HL-60 (cell line): ENCODE results near the gene ABCA7.

Experiments
- DNase-seq, 2 experiments: peaks; one replicate each; pipeline ENCODE4 v3.0.0-alpha.2; 2010 to 2020; ENCODE audit warnings: low read depth in 1 of 2, low spot score in 1 of 2
- H3K27ac ChIP-seq: fragments of 250-450 bp; sonication (Bioruptor Pico); replicated peaks from 2 replicates; pipeline ENCODE4 v1.5.1; 2020; ENCODE audit warnings: mild to moderate bottlenecking, moderate library complexity
- H3K27me3 ChIP-seq: fragments of 250-450 bp; sonication (Bioruptor Pico); 2 replicates; pipeline ENCODE4 v1.5.1; 2021; ENCODE audit warnings: mild to moderate bottlenecking, moderate library complexity; ENCODE audit not compliant: insufficient read depth, poor library complexity, severe bottlenecking
- H3K4me3 ChIP-seq: replicated peaks from 2 replicates; pipeline ENCODE4 v1.5.1; 2011; ENCODE audit warnings: mild to moderate bottlenecking, control low read depth, low read length; ENCODE audit not compliant: insufficient read depth
- CTCF ChIP-seq: IDR thresholded peaks from one replicate; pipeline ENCODE4 v1.5.1; 2011; ENCODE audit warnings: low read length, control low read depth, inconsistent platforms; ENCODE audit not compliant: insufficient read depth
- GABPA ChIP-seq: IDR thresholded peaks from 2 replicates; pipeline ENCODE4 v1.6.1; 2012; ENCODE audit warnings: low read depth
- POLR2AphosphoS5 ChIP-seq: IDR thresholded peaks from 2 replicates; pipeline ENCODE4 v1.6.1; 2012; ENCODE audit warnings: low read depth
- SPI1 ChIP-seq: IDR thresholded peaks from 2 replicates; pipeline ENCODE4 v1.6.1; 2012; ENCODE audit warnings: low read depth, mild to moderate bottlenecking, borderline replicate concordance
- TF ChIP-seq, protein P1 (sequence below): IDR thresholded peaks from 2 replicates; pipeline ENCODE4 v1.6.1; 2012; ENCODE audit warnings: low read depth; ENCODE audit not compliant: insufficient replicate concordance

ABCA7 gene

DNA sequence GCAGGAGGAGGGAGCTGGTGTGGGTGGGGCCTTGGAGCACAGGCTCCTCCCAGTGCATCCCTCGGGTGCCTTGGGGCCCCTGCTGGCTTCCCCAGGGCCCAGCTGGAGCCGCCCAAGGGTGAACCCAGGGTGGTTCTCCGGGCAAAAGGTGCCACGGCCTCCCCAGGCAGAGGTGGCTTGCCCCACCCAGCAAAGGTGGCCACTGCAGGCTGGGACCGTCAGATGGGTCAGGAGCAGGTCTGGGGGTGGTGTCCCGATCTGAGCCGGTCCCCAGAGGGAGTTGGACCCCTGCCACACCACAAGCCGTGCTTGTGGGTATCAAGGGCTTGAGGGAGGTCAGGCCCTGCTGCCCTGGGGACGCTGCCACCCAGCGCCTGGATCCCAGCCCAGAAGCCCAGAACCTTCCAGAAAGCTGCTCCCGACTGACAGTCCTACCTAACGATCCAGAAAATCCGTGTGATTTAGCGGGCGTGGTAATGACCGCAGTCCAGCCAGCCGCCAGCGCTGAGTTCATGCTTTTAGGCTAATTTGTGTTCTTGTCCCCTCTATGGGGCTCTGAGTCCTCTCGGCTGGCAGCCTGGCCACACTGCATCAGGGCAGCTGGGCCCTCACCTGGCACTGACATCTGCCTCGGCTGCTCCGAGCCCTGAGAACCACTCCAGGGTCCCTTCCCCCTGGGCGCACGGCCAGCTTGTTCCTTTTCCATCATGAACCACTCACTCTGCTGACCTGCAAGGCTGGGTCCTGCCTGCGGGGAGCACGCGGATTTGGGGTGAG lies 44.7 kb upstream of the ABCA7 start:
- DNase-seq = no peak
- TF ChIP-seq GABPA (no peak), SPI1 (no peak), CTCF (no peak), POLR2AphosphoS5 (no peak)
- TF ChIP-seq, protein P1, sequence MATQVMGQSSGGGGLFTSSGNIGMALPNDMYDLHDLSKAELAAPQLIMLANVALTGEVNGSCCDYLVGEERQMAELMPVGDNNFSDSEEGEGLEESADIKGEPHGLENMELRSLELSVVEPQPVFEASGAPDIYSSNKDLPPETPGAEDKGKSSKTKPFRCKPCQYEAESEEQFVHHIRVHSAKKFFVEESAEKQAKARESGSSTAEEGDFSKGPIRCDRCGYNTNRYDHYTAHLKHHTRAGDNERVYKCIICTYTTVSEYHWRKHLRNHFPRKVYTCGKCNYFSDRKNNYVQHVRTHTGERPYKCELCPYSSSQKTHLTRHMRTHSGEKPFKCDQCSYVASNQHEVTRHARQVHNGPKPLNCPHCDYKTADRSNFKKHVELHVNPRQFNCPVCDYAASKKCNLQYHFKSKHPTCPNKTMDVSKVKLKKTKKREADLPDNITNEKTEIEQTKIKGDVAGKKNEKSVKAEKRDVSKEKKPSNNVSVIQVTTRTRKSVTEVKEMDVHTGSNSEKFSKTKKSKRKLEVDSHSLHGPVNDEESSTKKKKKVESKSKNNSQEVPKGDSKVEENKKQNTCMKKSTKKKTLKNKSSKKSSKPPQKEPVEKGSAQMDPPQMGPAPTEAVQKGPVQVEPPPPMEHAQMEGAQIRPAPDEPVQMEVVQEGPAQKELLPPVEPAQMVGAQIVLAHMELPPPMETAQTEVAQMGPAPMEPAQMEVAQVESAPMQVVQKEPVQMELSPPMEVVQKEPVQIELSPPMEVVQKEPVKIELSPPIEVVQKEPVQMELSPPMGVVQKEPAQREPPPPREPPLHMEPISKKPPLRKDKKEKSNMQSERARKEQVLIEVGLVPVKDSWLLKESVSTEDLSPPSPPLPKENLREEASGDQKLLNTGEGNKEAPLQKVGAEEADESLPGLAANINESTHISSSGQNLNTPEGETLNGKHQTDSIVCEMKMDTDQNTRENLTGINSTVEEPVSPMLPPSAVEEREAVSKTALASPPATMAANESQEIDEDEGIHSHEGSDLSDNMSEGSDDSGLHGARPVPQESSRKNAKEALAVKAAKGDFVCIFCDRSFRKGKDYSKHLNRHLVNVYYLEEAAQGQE = no peak
- no peak overlapping the region for H3K27ac ChIP-seq

DNA sequence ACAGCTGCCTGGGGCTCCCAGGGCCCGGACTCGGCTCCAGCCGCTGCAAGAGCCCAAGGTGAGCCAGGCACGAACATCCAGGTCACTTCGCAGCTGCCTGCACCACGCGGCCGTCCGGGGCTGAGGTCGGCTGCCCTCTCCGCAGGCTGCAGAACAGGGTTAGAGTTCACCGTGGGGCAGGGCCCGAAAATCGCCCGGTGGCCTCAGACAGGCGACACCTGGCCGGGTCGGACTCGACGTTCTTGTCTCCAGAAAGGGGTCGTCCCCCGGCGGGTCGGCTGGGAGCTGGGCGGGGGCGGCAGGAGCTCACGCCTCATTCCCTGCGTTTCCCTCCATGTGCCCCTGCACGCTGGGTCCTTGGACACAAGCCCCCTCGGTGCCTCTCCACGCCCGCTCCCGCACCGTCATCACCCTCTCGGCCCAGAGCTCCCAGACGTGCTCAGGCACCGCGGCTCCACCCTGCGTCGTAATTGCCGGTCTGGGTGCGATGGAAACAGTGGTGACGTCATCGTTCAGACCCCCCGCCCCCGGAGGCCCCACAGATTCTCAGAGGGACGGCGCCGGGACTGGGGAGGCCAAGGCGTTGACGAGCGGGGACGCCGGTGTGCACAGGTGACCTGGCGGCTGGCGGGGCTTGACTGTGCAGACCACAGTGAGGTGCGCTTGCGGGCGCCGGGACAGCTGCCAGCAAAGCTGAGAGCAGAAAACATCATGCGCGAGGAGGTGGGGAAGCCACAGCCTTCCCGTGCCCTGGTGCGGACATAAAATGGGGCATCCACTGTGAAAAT lies 43.7 kb upstream of the ABCA7 start:
- no peak overlapping the region for H3K27ac ChIP-seq
- H3K27me3 ChIP-seq = peaks cover 40% of the 10 kb centered on the region
- DNase-seq = peak in 1 of 2 experiments; percentile 30
- TF ChIP-seq SPI1 (no peak), GABPA (no peak), POLR2AphosphoS5 (peak; percentile 26; the same call in 1 of the 2 replicates), CTCF (no peak)
- TF ChIP-seq, protein P1 = no peak
- H3K4me3 ChIP-seq = no peak overlapping the region

More for the DNA sequence above, 44.7 kb upstream of the ABCA7 start:
- Histone ChIP-seq H3K27me3 (peaks cover 34% of the 10 kb centered on the region), H3K4me3 (no peak overlapping the region)

DNA sequence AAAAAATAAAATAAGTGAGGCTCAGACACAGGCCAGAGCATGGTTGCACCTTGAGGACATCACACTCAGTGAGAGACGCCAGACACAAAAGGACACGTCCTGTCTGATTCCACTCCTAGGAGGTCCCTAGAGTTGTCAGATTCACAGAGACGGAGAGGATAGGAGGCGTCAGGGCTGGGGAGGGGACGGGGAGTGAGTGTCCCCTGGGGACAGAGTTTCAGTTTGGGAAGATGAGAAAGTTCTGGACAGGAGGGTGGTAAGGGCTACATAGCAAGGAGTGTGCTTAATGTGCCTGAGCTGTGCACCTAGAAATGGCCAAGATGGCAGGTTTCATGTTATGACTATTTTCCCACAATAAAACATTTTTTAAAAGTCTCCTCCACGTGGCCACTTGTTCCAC lies 41.8 kb upstream of the ABCA7 start:
- Histone ChIP-seq H3K27ac (no peak overlapping the region), H3K27me3 (peaks cover 44% of the 10 kb centered on the region), H3K4me3 (no peak overlapping the region)
- no peak for TF ChIP-seq SPI1
- no peak for DNase-seq

GRCh38 chr19:999379-999719 lies 40.6 kb upstream of the ABCA7 start:
- peaks cover 49% of the 10 kb centered on the region for H3K27me3 ChIP-seq
- no peak for DNase-seq
- TF ChIP-seq GABPA (no peak), POLR2AphosphoS5 (no peak), CTCF (no peak), SPI1 (no peak)
- TF ChIP-seq, protein P1 = no peak
- no peak overlapping the region for H3K27ac ChIP-seq
- H3K4me3 ChIP-seq = no peak overlapping the region
